SK-N-SH treated with all-trans-retinoic acid at 6 μM for 48 hours (cell line): ENCODE results near the gene VAV1.
"Not testable (repeated sequence)": the region's sequence is repeated elsewhere in the genome, so short reads cannot be mapped to it uniquely, and the experiment has no call there.

Source experiments
- ATAC-seq: fragments of 200-7000 bp; cut with Tn5 transposase; 3 replicates; pipeline ENCODE4 v1.9.1; 2020; ENCODE audit warnings: mild to moderate bottlenecking, moderate library complexity
- ARNTL ChIP-seq: fragments of 450-650 bp; formaldehyde crosslinking; IDR thresholded peaks from 2 replicates; pipeline ENCODE4 v1.5.0; 2020; ENCODE audit warnings: low read depth, mild to moderate bottlenecking, moderate library complexity, borderline replicate concordance
- BACH2 ChIP-seq: fragments of 250-450 bp; sonication (Bioruptor Pico); IDR thresholded peaks from 2 replicates; pipeline ENCODE4 v1.9.0; 2021; ENCODE audit warnings: mild to moderate bottlenecking, borderline replicate concordance
- CSDC2 ChIP-seq: fragments of 250-450 bp; sonication (Bioruptor Pico); IDR thresholded peaks from 2 replicates; pipeline ENCODE4 v1.5.0; 2020; ENCODE audit warnings: mild to moderate bottlenecking, moderate library complexity
- GLIS3 ChIP-seq: fragments of 250-450 bp; sonication (Bioruptor Pico); IDR thresholded peaks from 2 replicates; pipeline ENCODE4 v1.5.0; 2020; ENCODE audit warnings: mild to moderate bottlenecking, moderate library complexity
- ISL1 ChIP-seq: fragments of 250-450 bp; sonication (Bioruptor Pico); IDR thresholded peaks from 2 replicates; pipeline ENCODE4 v2.1.2; 2022; ENCODE audit warnings: mild to moderate bottlenecking, moderate library complexity
- PPARA ChIP-seq: fragments of 250-450 bp; sonication (Bioruptor Pico); IDR thresholded peaks from 2 replicates; pipeline ENCODE4 v1.5.0; 2020; ENCODE audit warnings: mild to moderate bottlenecking, borderline replicate concordance
- RARB ChIP-seq: fragments of 250-450 bp; sonication (Bioruptor Pico); IDR thresholded peaks from 2 replicates; pipeline ENCODE4 v1.8.0; 2021; ENCODE audit warnings: mild to moderate bottlenecking, moderate library complexity
- SNAI2 ChIP-seq: fragments of 250-450 bp; sonication (Bioruptor Pico); IDR thresholded peaks from 2 replicates; pipeline ENCODE4 v1.5.0; 2020; ENCODE audit warnings: mild to moderate bottlenecking, moderate library complexity
- TCF4 ChIP-seq: fragments of 250-450 bp; sonication (Bioruptor Pico); IDR thresholded peaks from 2 replicates; pipeline ENCODE4 v1.8.0; 2021; ENCODE audit warnings: mild to moderate bottlenecking, moderate library complexity, borderline replicate concordance
- TOX ChIP-seq: fragments of 250-450 bp; sonication (Bioruptor Pico); IDR thresholded peaks from 2 replicates; pipeline ENCODE4 v1.8.0; 2021; ENCODE audit warnings: mild to moderate bottlenecking, moderate library complexity, borderline replicate concordance
- ZC3H10 ChIP-seq: fragments of 250-450 bp; sonication (Bioruptor Pico); IDR thresholded peaks from 2 replicates; pipeline ENCODE4 v1.5.1; 2021; ENCODE audit warnings: mild to moderate bottlenecking, moderate library complexity
- ZFP3 ChIP-seq: fragments of 250-450 bp; sonication (Bioruptor Pico); IDR thresholded peaks from 2 replicates; pipeline ENCODE4 v1.5.0; 2020; ENCODE audit warnings: mild to moderate bottlenecking, moderate library complexity
- ZFP30 ChIP-seq: fragments of 450-650 bp; formaldehyde crosslinking; IDR thresholded peaks from 2 replicates; pipeline ENCODE4 v1.5.0; 2022; ENCODE audit warnings: mild to moderate bottlenecking, moderate library complexity
- ZNF565 ChIP-seq: fragments of 450-650 bp; formaldehyde crosslinking; conservative IDR thresholded peaks from 2 replicates; pipeline ENCODE4 v1.5.0; 2020; ENCODE audit warnings: low read depth, mild to moderate bottlenecking, moderate library complexity
- ZNF8 ChIP-seq: fragments of 450-650 bp; formaldehyde crosslinking; IDR thresholded peaks from 2 replicates; pipeline ENCODE4 v1.5.0; 2020; ENCODE audit warnings: mild to moderate bottlenecking, moderate library complexity
- TF ChIP-seq, protein P1 (sequence below): fragments of 250-450 bp; sonication (Bioruptor Pico); IDR thresholded peaks from 2 replicates; pipeline ENCODE4 v1.5.0; 2020; ENCODE audit warnings: mild to moderate bottlenecking, moderate library complexity
- TF ChIP-seq, protein P2 (sequence below): fragments of 250-450 bp; sonication (Bioruptor Pico); IDR thresholded peaks from 2 replicates; pipeline ENCODE4 v1.5.1; 2021; ENCODE audit warnings: mild to moderate bottlenecking, moderate library complexity

Gene VAV1

GRCh38 chr19:6768236-6768785, 4.2 kb upstream of the VAV1 start:
- ATAC-seq, result no peak
- TF ChIP-seq CSDC2 (CRISPR knock-in tag), result no peak
- no peak for TF ChIP-seq ZFP3 (CRISPR knock-in tag)
- no peak for TF ChIP-seq TCF4 (CRISPR knock-in tag)
- TF ChIP-seq, protein P1, sequence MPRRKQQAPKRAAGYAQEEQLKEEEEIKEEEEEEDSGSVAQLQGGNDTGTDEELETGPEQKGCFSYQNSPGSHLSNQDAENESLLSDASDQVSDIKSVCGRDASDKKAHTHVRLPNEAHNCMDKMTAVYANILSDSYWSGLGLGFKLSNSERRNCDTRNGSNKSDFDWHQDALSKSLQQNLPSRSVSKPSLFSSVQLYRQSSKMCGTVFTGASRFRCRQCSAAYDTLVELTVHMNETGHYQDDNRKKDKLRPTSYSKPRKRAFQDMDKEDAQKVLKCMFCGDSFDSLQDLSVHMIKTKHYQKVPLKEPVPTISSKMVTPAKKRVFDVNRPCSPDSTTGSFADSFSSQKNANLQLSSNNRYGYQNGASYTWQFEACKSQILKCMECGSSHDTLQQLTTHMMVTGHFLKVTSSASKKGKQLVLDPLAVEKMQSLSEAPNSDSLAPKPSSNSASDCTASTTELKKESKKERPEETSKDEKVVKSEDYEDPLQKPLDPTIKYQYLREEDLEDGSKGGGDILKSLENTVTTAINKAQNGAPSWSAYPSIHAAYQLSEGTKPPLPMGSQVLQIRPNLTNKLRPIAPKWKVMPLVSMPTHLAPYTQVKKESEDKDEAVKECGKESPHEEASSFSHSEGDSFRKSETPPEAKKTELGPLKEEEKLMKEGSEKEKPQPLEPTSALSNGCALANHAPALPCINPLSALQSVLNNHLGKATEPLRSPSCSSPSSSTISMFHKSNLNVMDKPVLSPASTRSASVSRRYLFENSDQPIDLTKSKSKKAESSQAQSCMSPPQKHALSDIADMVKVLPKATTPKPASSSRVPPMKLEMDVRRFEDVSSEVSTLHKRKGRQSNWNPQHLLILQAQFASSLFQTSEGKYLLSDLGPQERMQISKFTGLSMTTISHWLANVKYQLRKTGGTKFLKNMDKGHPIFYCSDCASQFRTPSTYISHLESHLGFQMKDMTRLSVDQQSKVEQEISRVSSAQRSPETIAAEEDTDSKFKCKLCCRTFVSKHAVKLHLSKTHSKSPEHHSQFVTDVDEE (CRISPR knock-in tag), result no peak
- TF ChIP-seq, protein P2, sequence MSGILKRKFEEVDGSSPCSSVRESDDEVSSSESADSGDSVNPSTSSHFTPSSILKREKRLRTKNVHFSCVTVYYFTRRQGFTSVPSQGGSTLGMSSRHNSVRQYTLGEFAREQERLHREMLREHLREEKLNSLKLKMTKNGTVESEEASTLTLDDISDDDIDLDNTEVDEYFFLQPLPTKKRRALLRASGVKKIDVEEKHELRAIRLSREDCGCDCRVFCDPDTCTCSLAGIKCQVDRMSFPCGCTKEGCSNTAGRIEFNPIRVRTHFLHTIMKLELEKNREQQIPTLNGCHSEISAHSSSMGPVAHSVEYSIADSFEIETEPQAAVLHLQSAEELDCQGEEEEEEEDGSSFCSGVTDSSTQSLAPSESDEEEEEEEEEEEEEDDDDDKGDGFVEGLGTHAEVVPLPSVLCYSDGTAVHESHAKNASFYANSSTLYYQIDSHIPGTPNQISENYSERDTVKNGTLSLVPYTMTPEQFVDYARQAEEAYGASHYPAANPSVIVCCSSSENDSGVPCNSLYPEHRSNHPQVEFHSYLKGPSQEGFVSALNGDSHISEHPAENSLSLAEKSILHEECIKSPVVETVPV (CRISPR knock-in tag), result no peak

GRCh38 chr19:6769006-6769619, 3.4 kb upstream of the VAV1 start:
- TF ChIP-seq PPARA (CRISPR knock-in tag) (no peak), ZNF565 (CRISPR knock-in tag) (no peak), RARB (CRISPR knock-in tag) (no peak), ZFP3 (CRISPR knock-in tag) (no peak), GLIS3 (CRISPR knock-in tag) (no peak), ZC3H10 (CRISPR knock-in tag) (no peak), CSDC2 (CRISPR knock-in tag) (no peak), ISL1 (CRISPR knock-in tag) (no peak)
- TF ChIP-seq, protein P1 (CRISPR knock-in tag), result no peak
- TF ChIP-seq, protein P2 (CRISPR knock-in tag), result no peak
- TF ChIP-seq, all 23 proteins: peak for 0
- peak; percentile 61 for ATAC-seq

DNA sequence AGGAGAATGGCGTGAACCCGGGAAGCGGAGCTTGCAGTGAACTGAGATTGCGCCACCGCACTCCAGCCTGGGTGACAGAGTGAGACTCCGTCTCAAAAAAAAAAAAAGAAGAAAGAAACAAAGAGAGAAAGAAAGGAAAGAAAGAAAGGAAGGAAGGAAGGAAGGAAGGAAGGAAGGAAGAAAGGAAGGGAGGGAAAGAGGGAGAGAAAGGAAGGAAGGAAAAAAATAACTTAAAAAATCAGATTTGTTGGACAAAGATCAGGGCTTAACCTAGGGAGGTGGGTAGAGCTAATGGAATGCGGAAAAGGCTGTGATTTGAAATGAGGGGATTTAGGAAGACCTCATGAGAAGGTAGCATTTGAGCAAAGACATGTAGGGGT, 870 bp upstream of the VAV1 start:
- not testable (repeated sequence) for ATAC-seq

DNA sequence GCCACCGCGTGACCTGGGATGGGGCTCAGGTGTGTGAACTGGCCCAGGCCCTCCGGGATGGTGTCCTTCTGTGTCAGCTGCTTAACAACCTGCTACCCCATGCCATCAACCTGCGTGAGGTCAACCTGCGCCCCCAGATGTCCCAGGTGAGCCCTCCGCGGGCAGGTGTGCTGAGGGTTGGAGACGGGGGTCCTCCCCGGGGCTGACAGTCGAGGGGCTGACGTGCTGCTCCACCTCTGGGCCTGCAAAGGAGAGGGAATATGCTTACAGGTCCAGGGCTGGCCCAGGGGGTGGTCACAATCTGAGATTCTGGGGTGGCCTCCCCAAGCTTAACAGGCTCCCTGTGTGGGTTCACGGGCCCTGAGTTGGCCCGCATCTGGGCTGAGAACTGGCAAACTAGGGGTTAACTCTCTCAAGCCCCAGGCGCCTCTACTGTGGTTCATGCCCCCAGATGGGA, 386 bp downstream of the VAV1 start:
- TF ChIP-seq ZC3H10 (CRISPR knock-in tag) (no peak), ZFP3 (CRISPR knock-in tag) (no peak), ARNTL (CRISPR knock-in tag) (no peak), TOX (CRISPR knock-in tag) (no peak), ZFP30 (CRISPR knock-in tag) (no peak)
- no peak; the same call in 2 of the 3 replicates for ATAC-seq

DNA sequence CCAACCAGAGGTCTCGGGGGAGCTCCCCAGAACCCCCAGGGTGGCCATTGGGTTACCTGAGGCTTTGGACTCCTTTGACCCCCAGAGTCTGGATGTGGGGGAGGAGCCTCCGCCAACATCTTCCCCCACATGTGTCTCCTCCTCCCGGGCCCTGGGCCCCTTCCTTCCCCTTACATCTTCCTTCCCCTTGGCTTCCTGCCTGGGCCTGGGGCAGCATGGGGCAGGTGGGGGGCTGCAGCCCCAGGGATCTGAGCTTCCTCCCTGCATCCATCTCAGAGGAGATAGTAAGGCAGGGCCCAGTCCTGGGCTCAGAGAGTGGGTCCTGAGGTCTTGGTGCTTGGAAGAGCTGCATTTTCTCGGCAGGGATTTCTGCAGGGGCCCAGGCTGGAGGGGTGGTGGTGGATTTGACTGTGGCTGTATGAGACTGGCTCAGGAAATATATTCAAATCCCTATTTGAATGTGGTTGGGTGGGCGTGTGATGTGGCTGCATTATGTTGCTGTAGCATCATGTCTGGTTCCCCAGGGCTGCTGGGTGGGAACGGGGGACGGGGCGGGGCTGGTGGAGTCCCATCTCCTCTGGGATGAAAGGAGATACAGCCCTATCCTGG, 919 bp downstream of the VAV1 start:
- no peak for TF ChIP-seq TCF4 (CRISPR knock-in tag)
- no peak for TF ChIP-seq TOX (CRISPR knock-in tag)
- no peak for TF ChIP-seq BACH2 (CRISPR knock-in tag)
- TF ChIP-seq ISL1 (CRISPR knock-in tag), result no peak
- no peak for TF ChIP-seq RARB (CRISPR knock-in tag)
- TF ChIP-seq SNAI2 (CRISPR knock-in tag), result no peak
- no peak for TF ChIP-seq ZNF8 (CRISPR knock-in tag)
- TF ChIP-seq, all 23 proteins: peak for 0
- no peak for ATAC-seq
